H1 (cell line): Measurements from ENCODE around the gene NPR2.

Experiments
- CTCF ChIP-seq, 3 experiments: IDR thresholded peaks; 1 replicate in 2 of 3; 2 replicates in 1 of 3; pipeline versions ENCODE4 v1.5.1 to v1.6.1; 2011; ENCODE audit warnings: low read length in 3 of 3, mild to moderate bottlenecking in 3 of 3, inconsistent platforms in 2 of 3, low read depth in 1 of 3, moderate library complexity in 1 of 3; ENCODE audit not compliant: insufficient read depth in 1 of 3; ENCODE audit errors: control extremely low read depth in 1 of 3
- JUN ChIP-seq: IDR thresholded peaks from 2 replicates; pipeline ENCODE4 v1.6.1; 2011; ENCODE audit warnings: low read depth, mild to moderate bottlenecking, improper control_type of control experiment, low read length
- POLR2A ChIP-seq, 2 experiments: IDR thresholded peaks; 1 replicate in 1 of 2; 2 replicates in 1 of 2; pipeline ENCODE4 v1.6.1; 2011; ENCODE audit warnings: low read depth in 2 of 2, low read length in 2 of 2, mild to moderate bottlenecking in 2 of 2; ENCODE audit errors: control extremely low read depth in 1 of 2
- RAD21 ChIP-seq, 2 experiments: IDR thresholded peaks in 1 of 2; conservative IDR thresholded peaks in 1 of 2; 2 replicates each; pipeline ENCODE4 v1.6.1; 2011; ENCODE audit warnings: low read depth in 2 of 2, low read length in 2 of 2, improper control_type of control experiment in 1 of 2, inconsistent platforms in 1 of 2, mild to moderate bottlenecking in 1 of 2, moderate library complexity in 1 of 2
- RFX5 ChIP-seq: IDR thresholded peaks from 2 replicates; pipeline ENCODE4 v1.6.1; 2011; ENCODE audit warnings: low read depth, low read length, improper control_type of control experiment, borderline replicate concordance
- TAF1 ChIP-seq: IDR thresholded peaks from 2 replicates; pipeline ENCODE4 v1.6.1; 2011; ENCODE audit warnings: mild to moderate bottlenecking, low read depth, low read length

- TF ChIP-seq POLR2A (IDR thresholded peaks at IDR 0.05; ENCODE audit: control extremely low read depth in 1 of 2, low read depth in 2 of 2, low read length in 2 of 2) (no peak), CTCF (IDR thresholded peaks at IDR 0.05; ENCODE audit: control extremely low read depth in 1 of 3, insufficient read depth in 1 of 3, low read depth in 1 of 3, low read length in 3 of 3) (no peak), RAD21 (IDR thresholded peaks at IDR 0.05 in 1 of 2, conservative IDR thresholded peaks at IDR 0.05 in 1 of 2; ENCODE audit: low read depth in 2 of 2, low read length in 2 of 2) (no peak), TAF1 (no peak), RFX5 (no peak), JUN (no peak)
Observed at GRCh38 chr9:35746583-35746982, 44.8 kb upstream of the NPR2 start.
